CD4-positive, alpha-beta memory T cell (primary cell): ENCODE results near the gene ALAS1. TPM values are rescaled to one million over a fixed set of nuclear protein-coding genes. Genes with fewer than 3 reads are reported as not detected.

Experiments used
- CTCF ChIA-PET: fragments of 350-600 bp; sonication (Branson Sonifier 250); formaldehyde crosslinking; loops from one replicate; lab custom pipeline; 2021; ENCODE audit warnings: inconsistent platforms; ENCODE audit not compliant: partially characterized antibody; lab: Charles Lee
- POLR2A ChIA-PET: fragments of 350-600 bp; sonication (Branson Sonifier 250); formaldehyde crosslinking; loops from one replicate; lab custom pipeline; 2021; ENCODE audit not compliant: partially characterized antibody; lab: Charles Lee
- DNase-seq, 5 donors: peaks; one replicate each; pipeline versions ENCODE4 v3.0.0 to v3.0.0-alpha.2; 2020 to 2022; ENCODE audit warnings: mixed read lengths in 1 of 5
- H3K27ac ChIP-seq: one replicate; pipeline ENCODE4 v1.7.0; 2013; ENCODE audit warnings: low read depth, low read length
- H3K27me3 ChIP-seq: 2 replicates; pipeline ENCODE4 v1.7.0; 2013; ENCODE audit warnings: mild to moderate bottlenecking, low read length, moderate library complexity; ENCODE audit not compliant: insufficient read depth
- H3K36me3 ChIP-seq: 2 replicates; pipeline ENCODE4 v1.7.0; 2013; ENCODE audit warnings: mild to moderate bottlenecking, low read length, moderate library complexity; ENCODE audit not compliant: insufficient read depth
- H3K4me1 ChIP-seq: 2 replicates; pipeline ENCODE4 v1.7.0; 2013; ENCODE audit warnings: mild to moderate bottlenecking, low read length, moderate library complexity; ENCODE audit not compliant: insufficient read depth
- H3K4me3 ChIP-seq, 2 donors: one replicate each; pipeline ENCODE4 v1.7.0; 2013; ENCODE audit warnings: low read length in 2 of 2, mild to moderate bottlenecking in 1 of 2
- H3K9me3 ChIP-seq, 2 donors: one replicate each; pipeline ENCODE4 v1.7.0; 2013; ENCODE audit warnings: low read length in 2 of 2, control low read depth in 1 of 2; ENCODE audit not compliant: control insufficient read depth in 1 of 2
- H3K27ac Mint-ChIP-seq, 7 donors: one replicate each; pipeline ENCODE4 v1.8.0; 2020 to 2021; ENCODE audit warnings: mixed read lengths in 7 of 7, mild to moderate bottlenecking in 6 of 7, inconsistent platforms in 3 of 7, moderate library complexity in 3 of 7
- H3K27me3 Mint-ChIP-seq, 2 donors: one replicate each; pipeline ENCODE4 v1.8.0; 2020 to 2021; ENCODE audit warnings: mixed read lengths in 2 of 2
- H3K36me3 Mint-ChIP-seq, 2 donors: one replicate each; pipeline ENCODE4 v1.8.0; 2020 to 2021; ENCODE audit warnings: mixed read lengths in 2 of 2, inconsistent platforms in 1 of 2, mild to moderate bottlenecking in 1 of 2
- H3K4me1 Mint-ChIP-seq, 4 donors: one replicate each; pipeline ENCODE4 v1.8.0; 2020 to 2021; ENCODE audit warnings: mixed read lengths in 4 of 4, mild to moderate bottlenecking in 1 of 4
- H3K4me3 Mint-ChIP-seq, 8 donors: one replicate each; pipeline ENCODE4 v1.8.0; 2020 to 2021; ENCODE audit warnings: mixed read lengths in 8 of 8, mild to moderate bottlenecking in 7 of 8, moderate library complexity in 6 of 8, inconsistent platforms in 3 of 8
- H3K9me3 Mint-ChIP-seq, 8 donors: one replicate each; pipeline ENCODE4 v1.8.0; 2020 to 2021; ENCODE audit warnings: mixed read lengths in 8 of 8, mild to moderate bottlenecking in 5 of 8, inconsistent platforms in 3 of 8, moderate library complexity in 1 of 8
- intact Hi-C: fragments of 100-400 bp; cut with micrococcal nuclease; formaldehyde crosslinking; loops from one replicate; pipeline ENCODE4 v1.15.1; 2023
- polyA plus RNA-seq, 2 donors: library from polyadenylated mRNA; unstranded; fragments of 300-500 nt; fragmentation: Illumina TruSeq; gene quantifications; one replicate each; pipeline ENCODE4 v1.2.3, GENCODE V29; 2021
- total RNA-seq, 2 experiments: library from RNA; stranded (reverse); gene quantifications; one replicate each; pipeline ENCODE4 v1.2.3, GENCODE V29; 2021

The ALAS1 gene
- total and polyA plus RNA-seq, 4 experiments from 2014 or later = 30.0 to 35.4 (median 32.5) TPM

GRCh38 chr3:52218937-52219650 lies 21.1 kb downstream of the ALAS1 start:
- intact Hi-C loops = loop anchor here (1.0 kb wide), 1 partner anchor 218 kb away; no protein-coding TSS in a partner anchor

GRCh38 chr3:52220380-52221026 lies 22.5 kb downstream of the ALAS1 start:
- Histone ChIP-seq H3K4me3 (no peak overlapping the region), H3K27ac (peak overlapping the region; percentile 44), H3K27me3 (no peaks in the 10 kb centered on the region), H3K36me3 (no peaks in the 10 kb centered on the region), H3K4me1 (peaks cover 98% of the 10 kb centered on the region), H3K9me3 (no peaks in the 10 kb centered on the region)
- Mint-ChIP-seq H3K9me3 (no peaks in the 10 kb centered on the region), H3K27ac (peak overlapping the region; percentile 61 to 93 (median 84)), H3K4me3 (peak overlapping the region in 7 of 8 donors; percentile 52 to 85 (median 67)), H3K36me3 (peaks cover 3 to 13% of the 10 kb centered on the region in 2 donors), H3K4me1 (peaks cover 50 to 99% (median 80%) of the 10 kb centered on the region in 4 donors), H3K27me3 (no peaks in the 10 kb centered on the region)
- ChIA-PET CTCF (interaction anchor here (0.6 to 12.2 kb wide), 33 partner anchors 8 to 1631 kb away, joined by 3 to 247 read pairs (median 6); partner anchors contain the start of genes ALAS1, GLYCTK, PARP3 and POC1A), POLR2A (interaction anchor here (0.6 to 13.6 kb wide), 19 partner anchors 9 to 164 kb away, joined by 3 to 156 read pairs (median 5); partner anchors contain the start of genes ALAS1, DUSP7, GLYCTK and POC1A)
- DNase-seq = peak; percentile 81 to 86 (median 83)
- intact Hi-C loops = loop anchor here (1.0 to 5.0 kb wide), 2 partner anchors 119 to 227 kb away; partner anchors contain the start of gene SEMA3G

More at GRCh38 chr3:52218937-52219650, 21.1 kb downstream of the ALAS1 start:
- no peak overlapping the region for H3K4me3 ChIP-seq
- peak overlapping the region; percentile 68 to 97 (median 89) for H3K27ac Mint-ChIP-seq
- ChIA-PET POLR2A (interaction anchor here (0.5 to 13.6 kb wide), 12 partner anchors 13 to 223 kb away, joined by 3 to 156 read pairs (median 6); partner anchors contain the start of genes GLYCTK, POC1A, PPM1M and RPL29), CTCF (interaction anchor here (1.0 to 12.2 kb wide), 17 partner anchors 11 to 217 kb away, joined by 3 to 247 read pairs (median 14); partner anchors contain the start of genes ALAS1, TWF2 and WDR82)
- peaks cover 13% of the 10 kb centered on the region for H3K36me3 ChIP-seq
- no peak for DNase-seq
- no peaks in the 10 kb centered on the region for H3K9me3 ChIP-seq
- H3K9me3 Mint-ChIP-seq = no peaks in the 10 kb centered on the region
- H3K27ac ChIP-seq = peak overlapping the region; percentile 32
- H3K4me3 Mint-ChIP-seq = peak overlapping the region in 7 of 8 donors; percentile 29 to 86 (median 58)
- H3K27me3 Mint-ChIP-seq = no peaks in the 10 kb centered on the region
- peaks cover 14 to 24% of the 10 kb centered on the region in 2 donors for H3K36me3 Mint-ChIP-seq
- no peaks in the 10 kb centered on the region for H3K27me3 ChIP-seq
- H3K4me1 ChIP-seq = peaks cover 97% of the 10 kb centered on the region
- peaks cover 55 to 99% (median 80%) of the 10 kb centered on the region in 4 donors for H3K4me1 Mint-ChIP-seq

DNA sequence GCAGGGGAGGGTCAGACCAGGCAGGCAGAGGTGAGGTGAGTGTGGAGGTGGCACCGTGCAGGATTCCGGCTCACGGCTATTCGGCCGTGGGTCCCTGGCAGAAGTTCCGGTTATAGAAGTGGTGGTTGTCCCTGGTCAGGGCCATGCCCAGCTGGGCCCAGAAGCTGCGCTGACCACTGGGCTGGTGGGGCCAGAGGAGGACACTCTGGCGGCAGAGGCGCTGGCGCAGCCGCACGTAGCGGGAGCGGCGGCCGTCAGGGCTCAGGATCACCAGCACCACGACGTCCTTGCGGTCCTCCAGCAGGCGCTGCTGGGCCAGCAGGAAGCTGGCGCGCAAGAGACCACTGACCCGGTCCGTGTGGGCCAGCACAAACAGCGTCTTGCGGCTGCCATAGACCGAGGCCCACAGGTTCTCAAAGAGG lies 23.2 kb downstream of the ALAS1 start:
- Histone ChIP-seq H3K36me3 (no peaks in the 10 kb centered on the region), H3K27me3 (no peaks in the 10 kb centered on the region), H3K9me3 (no peaks in the 10 kb centered on the region), H3K4me3 (peak overlapping the region in 1 of 2 donors; percentile 59), H3K4me1 (peaks cover 98% of the 10 kb centered on the region), H3K27ac (peak overlapping the region; percentile 44)
- H3K27ac Mint-ChIP-seq = peak overlapping the region in 4 of 7 donors; percentile 57 to 89 (median 84)
- H3K36me3 Mint-ChIP-seq = peaks cover 0 to 10% of the 10 kb centered on the region in 2 donors
- ChIA-PET CTCF (interaction anchor here (0.6 to 12.2 kb wide), 28 partner anchors 9 to 226 kb away, joined by 3 to 247 read pairs (median 8); partner anchors contain the start of genes GLYCTK, POC1A, PPM1M and TWF2), POLR2A (interaction anchor here (0.6 to 13.6 kb wide), 19 partner anchors 10 to 165 kb away, joined by 3 to 156 read pairs (median 5); partner anchors contain the start of genes ALAS1, DUSP7, GLYCTK and POC1A)
- no peaks in the 10 kb centered on the region for H3K27me3 Mint-ChIP-seq
- intact Hi-C loops = loop anchor here (5.0 kb wide), 1 partner anchor 226 kb away; the partner anchor contains the start of gene SEMA3G
- H3K9me3 Mint-ChIP-seq = no peaks in the 10 kb centered on the region
- no peak for DNase-seq
- H3K4me3 Mint-ChIP-seq = peak overlapping the region in 5 of 8 donors; percentile 82 to 85 (median 83)
- H3K4me1 Mint-ChIP-seq = peaks cover 53 to 99% (median 84%) of the 10 kb centered on the region in 4 donors

- peak overlapping the region; percentile 44 for H3K27ac ChIP-seq
Measured at GRCh38 chr3:52221563-52222318, 23.8 kb downstream of the ALAS1 start.

GRCh38 chr3:52222319-52223221 lies 24.6 kb downstream of the ALAS1 start:
- intact Hi-C loops = loop anchor here (2.0 to 5.0 kb wide), 2 partner anchors 16 to 225 kb away; partner anchors contain the start of genes SEMA3G and TWF2
- peak overlapping the region; percentile 3 to 59 for H3K4me3 ChIP-seq

More at GRCh38 chr3:52221563-52222318, 23.8 kb downstream of the ALAS1 start:
- Histone ChIP-seq H3K36me3 (no peaks in the 10 kb centered on the region), H3K27me3 (no peaks in the 10 kb centered on the region), H3K9me3 (no peaks in the 10 kb centered on the region), H3K4me3 (peak overlapping the region; percentile 3 to 59), H3K4me1 (peaks cover 98% of the 10 kb centered on the region)
- intact Hi-C loops = loop anchor here (2.0 to 5.0 kb wide), 2 partner anchors 17 to 226 kb away; partner anchors contain the start of genes SEMA3G and TWF2
- peaks cover 55 to 99% (median 85%) of the 10 kb centered on the region in 4 donors for H3K4me1 Mint-ChIP-seq
- H3K36me3 Mint-ChIP-seq = peaks cover 0 to 11% of the 10 kb centered on the region in 2 donors
- CTCF ChIA-PET = interaction anchor here (0.6 to 12.2 kb wide), 26 partner anchors 10 to 225 kb away, joined by 3 to 247 read pairs (median 6); partner anchors contain the start of genes ALAS1, GLYCTK, TWF2 and WDR82
- peak; percentile 76 to 85 (median 80) for DNase-seq
- peak overlapping the region; percentile 82 to 91 (median 83) for H3K4me3 Mint-ChIP-seq
- H3K27me3 Mint-ChIP-seq = no peaks in the 10 kb centered on the region
- POLR2A ChIA-PET = interaction anchor here (0.6 to 13.6 kb wide), 16 partner anchors 10 to 279 kb away, joined by 3 to 156 read pairs (median 8); partner anchors contain the start of genes GLYCTK, PARP3, PPM1M and TWF2
- H3K27ac Mint-ChIP-seq = peak overlapping the region; percentile 84 to 96 (median 92)
- no peaks in the 10 kb centered on the region for H3K9me3 Mint-ChIP-seq

More at GRCh38 chr3:52222319-52223221, 24.6 kb downstream of the ALAS1 start:
- Mint-ChIP-seq H3K4me1 (peaks cover 52 to 96% (median 82%) of the 10 kb centered on the region in 4 donors), H3K36me3 (peaks cover 0 to 11% of the 10 kb centered on the region in 2 donors), H3K9me3 (no peaks in the 10 kb centered on the region), H3K27me3 (no peaks in the 10 kb centered on the region), H3K4me3 (peak overlapping the region; percentile 82 to 91 (median 83)), H3K27ac (peak overlapping the region; percentile 84 to 96 (median 92))
- Histone ChIP-seq H3K27ac (peak overlapping the region; percentile 44), H3K4me1 (peaks cover 92% of the 10 kb centered on the region), H3K27me3 (no peaks in the 10 kb centered on the region), H3K9me3 (no peaks in the 10 kb centered on the region), H3K36me3 (no peaks in the 10 kb centered on the region)
- ChIA-PET POLR2A (interaction anchor here (0.6 to 13.6 kb wide), 15 partner anchors 9 to 280 kb away, joined by 3 to 156 read pairs (median 7); partner anchors contain the start of genes GLYCTK, PARP3, PPM1M and TWF2), CTCF (interaction anchor here (0.6 to 12.2 kb wide), 15 partner anchors 11 to 224 kb away, joined by 3 to 247 read pairs (median 5); partner anchors contain the start of genes ALAS1, GLYCTK, TWF2 and WDR82)
- DNase-seq = no peak
